ENCODE results near the gene UPF1.

Gene UPF1

GRCh38 chr19:18866800-18867123 is 35.0 kb downstream of the UPF1 start:
- H3K4me3 ChIP-seq (ENCODE audit: control insufficient read depth, low read depth, low read length): no peak overlapping the region
- DNase-seq (ENCODE audit: low read depth): no peak
- TF ChIP-seq CTCF (IDR thresholded peaks at IDR 0.05; ENCODE audit: control insufficient read depth, insufficient read depth, low read depth, low read length, missing control alignments): no peak

DNA sequence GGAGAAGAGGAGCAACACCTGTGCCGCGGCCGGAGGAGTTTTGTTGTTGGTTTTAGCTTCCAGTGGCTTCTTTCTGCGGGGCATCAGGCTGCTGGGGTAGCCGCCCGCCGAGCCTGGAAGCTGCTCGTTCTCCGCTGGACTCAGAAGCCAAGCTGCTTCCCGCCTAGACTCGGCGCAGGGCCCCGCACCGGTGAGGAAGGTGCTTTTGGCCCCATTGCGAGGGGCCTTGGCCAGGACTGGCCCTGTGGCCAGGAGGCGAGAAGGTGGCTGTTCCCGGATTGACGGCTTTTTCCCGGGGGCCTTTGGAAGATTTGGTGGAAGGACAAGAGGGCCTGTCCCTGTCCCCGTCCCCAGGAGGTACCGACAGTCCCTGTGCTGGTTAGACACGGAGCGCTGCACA is 35.4 kb downstream of the UPF1 start:
- no peak overlapping the region for H3K4me3 ChIP-seq (ENCODE audit: control insufficient read depth, low read depth, low read length)
- TF ChIP-seq CTCF (IDR thresholded peaks at IDR 0.05; ENCODE audit: control insufficient read depth, insufficient read depth, low read depth, low read length, missing control alignments): no peak
- DNase-seq (ENCODE audit: low read depth): no peak

GRCh38 chr19:18867751-18868150 is 36.0 kb downstream of the UPF1 start:
- no peak for DNase-seq (ENCODE audit: low read depth)
- no peak overlapping the region for H3K4me3 ChIP-seq (ENCODE audit: control insufficient read depth, low read depth, low read length)
- TF ChIP-seq CTCF (IDR thresholded peaks at IDR 0.05; ENCODE audit: control insufficient read depth, insufficient read depth, low read depth, low read length, missing control alignments): no peak

- DNase-seq (ENCODE audit: low read depth): no peak
- TF ChIP-seq CTCF (IDR thresholded peaks at IDR 0.05; ENCODE audit: control insufficient read depth, insufficient read depth, low read depth, low read length, missing control alignments): no peak
- H3K4me3 ChIP-seq (ENCODE audit: control insufficient read depth, low read depth, low read length): no peak overlapping the region
Observed at GRCh38 chr19:18868380-18869022, 36.7 kb downstream of the UPF1 start.

- no peak for DNase-seq (ENCODE audit: low read depth)
- H3K4me3 ChIP-seq (ENCODE audit: control insufficient read depth, low read depth, low read length): no peak overlapping the region
- no peak for TF ChIP-seq CTCF (IDR thresholded peaks at IDR 0.05; ENCODE audit: control insufficient read depth, insufficient read depth, low read depth, low read length, missing control alignments)
Observed at GRCh38 chr19:18869023-18869618, 37.4 kb downstream of the UPF1 start.

DNA sequence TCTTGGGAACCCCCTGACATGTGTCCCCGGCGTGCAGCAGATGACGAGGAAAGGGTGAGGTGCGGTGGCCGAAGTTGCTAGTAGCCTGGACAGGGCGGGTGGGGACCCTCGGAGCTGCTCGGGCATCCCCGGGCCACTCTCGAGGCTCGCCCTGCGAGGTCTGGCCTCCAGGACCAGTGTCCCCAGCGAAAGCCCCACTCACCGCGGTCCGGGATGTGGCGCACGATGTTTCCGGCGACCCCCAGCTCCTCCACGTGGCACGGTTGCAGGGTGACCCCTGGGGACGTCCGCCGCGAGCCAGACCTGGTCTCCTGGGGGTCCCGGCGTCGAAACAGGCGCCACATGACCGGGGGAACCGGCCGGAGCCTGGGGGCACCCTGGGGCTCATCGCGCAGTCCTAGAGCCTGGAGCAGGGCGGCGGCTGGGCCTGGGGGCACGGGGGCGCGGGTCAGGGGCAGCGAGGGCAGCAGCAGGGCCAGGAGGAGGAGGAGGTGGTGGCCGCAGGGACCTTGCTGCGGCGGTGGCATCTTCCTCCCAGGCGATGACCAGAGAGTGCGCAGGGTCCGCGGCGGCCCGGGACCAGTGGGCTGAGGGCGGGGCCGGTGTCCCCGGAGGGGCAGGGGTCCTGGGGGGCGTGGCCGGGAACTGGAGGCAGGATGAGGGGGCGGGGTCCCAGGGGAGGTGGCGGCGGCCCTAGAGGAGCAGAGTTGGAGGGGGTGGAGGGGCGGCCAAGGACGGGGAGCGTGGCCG is 38.2 kb downstream of the UPF1 start:
- no peak for TF ChIP-seq CTCF (IDR thresholded peaks at IDR 0.05; ENCODE audit: control insufficient read depth, insufficient read depth, low read depth, low read length, missing control alignments)
- H3K4me3 ChIP-seq (ENCODE audit: control insufficient read depth, low read depth, low read length): no peak overlapping the region

More for the DNA sequence above, 38.2 kb downstream of the UPF1 start:
- no peak for DNase-seq (ENCODE audit: low read depth)

All from AG09309 (cell line).